Right cardiac atrium (tissue), 5 donors: Measurements from ENCODE around the gene TSPAN9. TPM values are rescaled to one million over a fixed set of nuclear protein-coding genes. Genes with fewer than 3 reads are reported as not detected.

Source experiments
- ATAC-seq, 2 donors: fragments of 200-7000 bp; cut with Tn5 transposase; one replicate each; pipeline versions ENCODE4 v1.8.0 to v1.9.1; 2020; ENCODE audit warnings: moderate library complexity in 2 of 2, mild to moderate bottlenecking in 1 of 2
- DNase-seq, 3 donors: peaks; one replicate each; pipeline ENCODE4 v3.0.0-alpha.2; 2020
- H3K27ac ChIP-seq: one replicate; pipeline ENCODE4 v1.5.1; 2013; ENCODE audit warnings: mild to moderate bottlenecking, low read length, control low read depth, moderate library complexity
- H3K27me3 ChIP-seq: one replicate; pipeline ENCODE4 v1.6.1; 2013; ENCODE audit not compliant: control insufficient read depth, insufficient read depth
- H3K4me1 ChIP-seq: one replicate; pipeline ENCODE4 v1.6.1; 2013; ENCODE audit warnings: low read length; ENCODE audit not compliant: control insufficient read depth, insufficient read depth
- H3K4me3 ChIP-seq: one replicate; pipeline ENCODE4 v1.5.1; 2013; ENCODE audit warnings: low read length, control low read depth
- H3K9me3 ChIP-seq: one replicate; pipeline ENCODE4 v1.6.1; 2013; ENCODE audit warnings: low read length; ENCODE audit not compliant: control insufficient read depth
- WGBS: extraction: QIAGEN DNeasy Blood & Tissue Kit; methylation state at CpG from one replicate; pipeline ENCODE4 v1.1.7; 2013; 5-methylcytosine and 5-hydroxymethylcytosine counted together
- intact Hi-C, 4 donors: fragments of 100-400 bp; cut with DNase I; formaldehyde crosslinking; loops; one replicate each; pipeline versions ENCODE4 v1.11.0 to v1.14.0; 2022 to 2023
- polyA plus RNA-seq: library from polyadenylated mRNA; stranded (reverse); fragments of 200-250 nt; gene quantifications from one replicate; pipeline ENCODE4 v1.2.3, GENCODE V29; 2013
- total RNA-seq, 4 donors: library from RNA; stranded (reverse); fragmentation: NEBNext Ultra II Directional; extraction: Animal tissue kit (Norgen Biotek cat#: 25700); gene quantifications; one replicate each; pipeline ENCODE4 v1.2.1, GENCODE V29; 2021
- donor health status: healthy with polysubstance abuse.
- donor health status: DM: no; HTN: yes; CAD: no.
- donor health status: DM: no; HTN: no; CAD: no.
- donor health status: DM: no; HTN: yes; CAD: no; lungs with severe emphysema.
- donor health status: DM: yes; HTN: yes; CAD: no.

Gene TSPAN9
- total and polyA plus RNA-seq, 5 donors: 121 to 184 (median 161) TPM

GRCh38 chr12:3035815-3036702, 41.1 kb upstream of the TSPAN9 start:
- H3K4me1 ChIP-seq: no peaks in the 10 kb centered on the region
- H3K27ac ChIP-seq: no peak overlapping the region
- no peak overlapping the region for H3K4me3 ChIP-seq
- H3K9me3 ChIP-seq: no peaks in the 10 kb centered on the region
- intact Hi-C loops: loop anchor here (5.0 to 10.0 kb wide), 4 partner anchors 71 to 181 kb away; partner anchors contain the start of gene TEX52 (in 3 of the 4)
- no peak for ATAC-seq
- no peaks in the 10 kb centered on the region for H3K27me3 ChIP-seq
- no peak for DNase-seq
- WGBS: 70% methylated on average over 16 of the region's 16 CpGs

- Histone ChIP-seq H3K9me3 (no peaks in the 10 kb centered on the region), H3K4me1 (no peaks in the 10 kb centered on the region), H3K27me3 (no peaks in the 10 kb centered on the region), H3K27ac (no peak overlapping the region), H3K4me3 (no peak overlapping the region)
- WGBS: 79% methylated on average over 12 of the region's 12 CpGs
- DNase-seq (no peak), ATAC-seq (no peak)
- intact Hi-C loops: loop anchor here (5.0 to 10.0 kb wide), 4 partner anchors 72 to 182 kb away; partner anchors contain the start of gene TEX52 (in 3 of the 4)
These were observed 40.1 kb upstream of the TSPAN9 start for GRCh38 chr12:3036901-3037600.

GRCh38 chr12:3038166-3038565, 39.0 kb upstream of the TSPAN9 start:
- H3K27me3 ChIP-seq: no peaks in the 10 kb centered on the region
- intact Hi-C loops: loop anchor here (5.0 to 10.0 kb wide), 4 partner anchors 73 to 183 kb away; partner anchors contain the start of gene TEX52 (in 3 of the 4)
- DNase-seq (no peak), ATAC-seq (no peak)
- H3K9me3 ChIP-seq: no peaks in the 10 kb centered on the region
- no peaks in the 10 kb centered on the region for H3K4me1 ChIP-seq
- no peak overlapping the region for H3K27ac ChIP-seq
- no peak overlapping the region for H3K4me3 ChIP-seq
- 83% methylated on average over 7 of the region's 7 CpGs for WGBS

- Histone ChIP-seq H3K4me3 (no peak overlapping the region), H3K9me3 (no peaks in the 10 kb centered on the region), H3K27ac (no peak overlapping the region), H3K4me1 (no peaks in the 10 kb centered on the region), H3K27me3 (no peaks in the 10 kb centered on the region)
- intact Hi-C loops: loop anchor here (5.0 to 10.0 kb wide), 4 partner anchors 74 to 184 kb away; partner anchors contain the start of gene TEX52 (in 3 of the 4)
- DNase-seq (no peak), ATAC-seq (no peak)
- 90% methylated on average over 11 of the region's 11 CpGs for WGBS
These were observed 38.2 kb upstream of the TSPAN9 start for GRCh38 chr12:3038926-3039510.

- Histone ChIP-seq H3K27me3 (no peaks in the 10 kb centered on the region), H3K4me3 (no peak overlapping the region), H3K9me3 (no peaks in the 10 kb centered on the region), H3K4me1 (no peaks in the 10 kb centered on the region), H3K27ac (no peak overlapping the region)
- intact Hi-C loops: no loop called here
- WGBS: 90% methylated on average over 15 of the region's 15 CpGs
- ATAC-seq (no peak), DNase-seq (no peak)
These were observed 37.0 kb upstream of the TSPAN9 start for GRCh38 chr12:3040026-3040656.

- Histone ChIP-seq H3K4me1 (no peaks in the 10 kb centered on the region), H3K27me3 (no peaks in the 10 kb centered on the region), H3K27ac (no peak overlapping the region), H3K9me3 (no peaks in the 10 kb centered on the region), H3K4me3 (no peak overlapping the region)
- 90% methylated on average over 29 of the region's 29 CpGs for WGBS
- ATAC-seq (no peak), DNase-seq (no peak)
- intact Hi-C loops: no loop called here
These were observed 36.3 kb upstream of the TSPAN9 start for GRCh38 chr12:3040663-3041544.

GRCh38 chr12:3041558-3042164, 35.5 kb upstream of the TSPAN9 start:
- intact Hi-C loops: no loop called here
- Histone ChIP-seq H3K4me1 (no peaks in the 10 kb centered on the region), H3K27ac (no peak overlapping the region), H3K9me3 (no peaks in the 10 kb centered on the region), H3K4me3 (no peak overlapping the region), H3K27me3 (no peaks in the 10 kb centered on the region)
- whole genome bisulfite sequencing: 69% methylated on average over 11 of the region's 11 CpGs
- peak in 1 of 3 donors; percentile 58 for DNase-seq
- peak; percentile 39 to 53 for ATAC-seq

- Histone ChIP-seq H3K4me1 (no peaks in the 10 kb centered on the region), H3K9me3 (no peaks in the 10 kb centered on the region), H3K27ac (no peak overlapping the region), H3K4me3 (no peak overlapping the region), H3K27me3 (no peaks in the 10 kb centered on the region)
- DNase-seq: peak in 2 of 3 donors; percentile 44 to 68
- intact Hi-C loops: no loop called here
- 44% methylated on average over 8 of the region's 8 CpGs for WGBS
- peak; percentile 32 to 34 for ATAC-seq
These were observed 34.8 kb upstream of the TSPAN9 start for GRCh38 chr12:3042394-3042793.

GRCh38 chr12:3042826-3043225, 34.4 kb upstream of the TSPAN9 start:
- DNase-seq (no peak), ATAC-seq (no peak)
- Histone ChIP-seq H3K4me3 (no peak overlapping the region), H3K27me3 (no peaks in the 10 kb centered on the region), H3K4me1 (peaks cover 3% of the 10 kb centered on the region), H3K9me3 (no peaks in the 10 kb centered on the region), H3K27ac (no peak overlapping the region)
- 81% methylated on average over 4 of the region's 4 CpGs for WGBS
- intact Hi-C loops: no loop called here
